HepG2 (cell line): ENCODE measurements around the gene RPE. TPM values are rescaled to one million over a fixed set of nuclear protein-coding genes. Genes with fewer than 3 reads are reported as not detected.

Experiments used
- ATAC-seq: fragments of 200-7000 bp; cut with Tn5 transposase; 3 replicates; pipeline ENCODE4 v1.9.1; 2020; ENCODE audit warnings: mild to moderate bottlenecking, moderate library complexity
- BruUV-seq: library from RNA; stranded (reverse); fragments of 400-500 nt; replicated peaks from 2 replicates; lab custom pipeline; 2021; lab: Mats Ljungman, UMichigan
- CTCF ChIA-PET: fragments of 300-600 bp; formaldehyde crosslinking; extraction: SDS; loops from one replicate; lab custom pipeline; 2021; ENCODE audit warnings: low total read pairs, inconsistent platforms, low intra/inter-chr PET ratio; lab: Yijun Ruan, JAX
- POLR2A ChIA-PET: fragments of 350-600 bp; sonication (Branson Sonifier 250); formaldehyde crosslinking; loops from one replicate; lab custom pipeline; 2020; ENCODE audit warnings: antibody characterized with exemption, inconsistent platforms; lab: Yijun Ruan, JAX
- DNase-seq: peaks from one replicate; pipeline ENCODE4 v3.0.0-alpha.2; 2015; ENCODE audit warnings: low spot score
- FAIRE-seq: peaks from 3 replicates; lab custom pipeline; 2011; peaks lifted over from hg19 to GRCh38; lab: Jason Lieb, UNC
- H2AFZ ChIP-seq: one replicate; pipeline ENCODE4 v1.6.1; 2011; ENCODE audit warnings: low read length, inconsistent platforms
- H3K27ac ChIP-seq: fragments of 300-600 bp; 3 replicates; pipeline ENCODE4 v1.8.0; 2011; ENCODE audit warnings: mixed run types, mild to moderate bottlenecking, mixed read lengths, low read length, inconsistent platforms; ENCODE audit not compliant: insufficient read depth; ENCODE audit errors: extremely low read length
- H3K27me3 ChIP-seq, 2 experiments: fragments of 200-600 bp in 1 of 2; 2 replicates in 1 of 2; 3 replicates in 1 of 2; pipeline versions ENCODE4 v1.6.0 to v1.8.0; 2011; ENCODE audit warnings: low read length in 2 of 2, mild to moderate bottlenecking in 2 of 2, moderate library complexity in 2 of 2, inconsistent platforms in 1 of 2; ENCODE audit not compliant: insufficient read depth in 2 of 2, control insufficient read depth in 1 of 2
- H3K36me3 ChIP-seq, 2 experiments: fragments of 200-600 bp in 1 of 2; replicated peaks in 1 of 2; 2 replicates in 1 of 2; 3 replicates in 1 of 2; pipeline versions ENCODE4 v1.5.1 to v1.8.0; 2011; ENCODE audit warnings: low read length in 2 of 2, inconsistent platforms in 1 of 2; ENCODE audit not compliant: insufficient read depth in 2 of 2, control insufficient read depth in 1 of 2
- H3K4me1 ChIP-seq: 2 replicates; pipeline ENCODE4 v1.5.1; 2012; ENCODE audit warnings: low read length, inconsistent platforms; ENCODE audit not compliant: insufficient read depth
- H3K4me2 ChIP-seq: 2 replicates; pipeline ENCODE4 v1.6.0; 2011; ENCODE audit warnings: low read depth, low read length, inconsistent platforms
- H3K4me3 ChIP-seq, 3 experiments: fragments of 200-600 bp in 1 of 3; sonication (generic), shearing (Covaris generic) in 1 of 3; replicated peaks in 1 of 3; 2 replicates each; pipeline ENCODE4 v1.5.1; 2011 to 2016; ENCODE audit warnings: low read length in 3 of 3, inconsistent platforms in 2 of 3, low read depth in 2 of 3, mild to moderate bottlenecking in 2 of 3, control low read depth in 1 of 3, mixed read lengths in 1 of 3; ENCODE audit not compliant: insufficient read depth in 1 of 3
- H3K79me2 ChIP-seq: one replicate; pipeline ENCODE4 v1.6.1; 2011; ENCODE audit warnings: low read length, inconsistent platforms; ENCODE audit not compliant: insufficient read depth
- H3K9ac ChIP-seq: 2 replicates; pipeline ENCODE4 v1.6.0; 2011; ENCODE audit warnings: mild to moderate bottlenecking, low read depth, low read length, inconsistent platforms; ENCODE audit not compliant: insufficient read depth
- H3K9me3 ChIP-seq: 2 replicates; pipeline ENCODE4 v1.5.1; 2012; ENCODE audit warnings: mild to moderate bottlenecking, low read length
- H4K20me1 ChIP-seq: 2 replicates; pipeline ENCODE4 v1.6.0; 2011; ENCODE audit warnings: inconsistent platforms, mild to moderate bottlenecking, low read length, moderate library complexity; ENCODE audit not compliant: insufficient read depth
- CBX1 ChIP-seq: IDR thresholded peaks from one replicate; pipeline ENCODE4 v1.6.1; 2016; ENCODE audit warnings: antibody characterized with exemption, low read depth
- EHMT2 ChIP-seq: fragments of 200-600 bp; sonication (generic); IDR thresholded peaks from 2 replicates; pipeline ENCODE4 v1.7.0; 2017; ENCODE audit warnings: antibody characterized with exemption, low read depth, low read length, borderline replicate concordance
- FOXJ3 ChIP-seq: sonication (generic); formaldehyde crosslinking; IDR thresholded peaks from 2 replicates; pipeline ENCODE4 v1.4.0; 2020; ENCODE audit warnings: missing genetic modification reagents, mild to moderate bottlenecking, borderline replicate concordance
- GTF2F1 ChIP-seq: fragments of 150-350 bp; IDR thresholded peaks from 2 replicates; pipeline ENCODE4 v1.6.1; 2014; ENCODE audit warnings: low read length
- HCFC1 ChIP-seq: fragments of 150-350 bp; IDR thresholded peaks from 2 replicates; pipeline ENCODE4 v1.6.1; 2014; ENCODE audit warnings: low read depth, low read length
- JARID2 ChIP-seq: sonication (generic); formaldehyde crosslinking; IDR thresholded peaks from 2 replicates; pipeline ENCODE4 v1.8.1; 2023; ENCODE audit warnings: missing genetic modification reagents, inconsistent platforms; ENCODE audit not compliant: insufficient replicate concordance
- MAFG ChIP-seq: sonication (generic); formaldehyde crosslinking; IDR thresholded peaks from 2 replicates; pipeline ENCODE4 v1.5.1; 2020; ENCODE audit warnings: mild to moderate bottlenecking, missing genetic modification reagents
- POLR2A ChIP-seq, 2 experiments: IDR thresholded peaks; 2 replicates each; pipeline ENCODE4 v1.6.1; 2011; ENCODE audit warnings: low read depth in 2 of 2, low read length in 2 of 2, mild to moderate bottlenecking in 1 of 2, moderate library complexity in 1 of 2; ENCODE audit not compliant: insufficient read depth in 1 of 2
- SAP130 ChIP-seq: IDR thresholded peaks from 2 replicates; pipeline ENCODE4 v1.6.1; 2016; ENCODE audit warnings: low read depth
- ZFAT ChIP-seq: sonication (generic); formaldehyde crosslinking; conservative IDR thresholded peaks from 2 replicates; pipeline ENCODE4 v1.8.1; 2023; ENCODE audit warnings: missing genetic modification reagents, inconsistent platforms
- ZFP62 ChIP-seq: sonication (generic); formaldehyde crosslinking; IDR thresholded peaks from 2 replicates; pipeline ENCODE4 v1.4.0; 2020; ENCODE audit warnings: missing genetic modification reagents
- ZNF224 ChIP-seq: sonication (generic); formaldehyde crosslinking; IDR thresholded peaks from 2 replicates; pipeline ENCODE4 v1.5.0; 2020; ENCODE audit warnings: mild to moderate bottlenecking, missing genetic modification reagents
- ZNF230 ChIP-seq: sonication (generic); formaldehyde crosslinking; IDR thresholded peaks from 2 replicates; pipeline ENCODE4 v1.4.0; 2020; ENCODE audit warnings: mild to moderate bottlenecking, missing genetic modification reagents
- ZNF282 ChIP-seq: fragments of 450-650 bp; IDR thresholded peaks from 2 replicates; pipeline ENCODE4 v1.6.1; 2018; ENCODE audit not compliant: partially characterized antibody
- ZNF552 ChIP-seq: sonication (generic); formaldehyde crosslinking; IDR thresholded peaks from 2 replicates; pipeline ENCODE4 v1.9.0; 2022; ENCODE audit warnings: missing genetic modification reagents, mild to moderate bottlenecking, borderline replicate concordance
- ZNF563 ChIP-seq: sonication (generic); formaldehyde crosslinking; IDR thresholded peaks from 2 replicates; pipeline ENCODE4 v1.8.0; 2022; ENCODE audit warnings: mild to moderate bottlenecking, moderate library complexity, missing genetic modification reagents
- WGBS: methylation state at CpG from one replicate; pipeline ENCODE4 v1.1.6; 2017; ENCODE audit warnings: low lambda C conversion rate; 5-methylcytosine and 5-hydroxymethylcytosine counted together
- in situ Hi-C: cut with HindIII; loops from 2 replicates; pipeline ENCODE4 v1.10.0; 2017; ENCODE audit warnings: low pct_unique_long_range_greater_than_20kb; ENCODE audit not compliant: extremely low pct_ligation_motif_present
- intact Hi-C: fragments of 100-400 bp; cut with micrococcal nuclease; formaldehyde crosslinking; loops from one replicate; pipeline ENCODE4 v1.10.0; 2022; ENCODE audit not compliant: unreplicated experiment
- polyA plus RNA-seq, 8 experiments: library from polyadenylated mRNA; depleted of rRNA in 3 of 8; stranded (reverse) in 7 of 8; unstranded in 1 of 8; fragments of >200 nt; fragmentation: Illumina TruSeq in 4 of 8; extraction: Trizol in 4 of 8; gene quantifications; 2 replicates each; pipeline versions ENCODE4 v1.2.1 to v1.2.3, GENCODE V29; 2011 to 2016; ENCODE audit warnings: low read depth in 4 of 8, missing spikeins in 1 of 8, mixed read lengths in 1 of 8; ENCODE audit not compliant: insufficient read depth in 1 of 8
- total RNA-seq, 5 experiments: library from RNA; depleted of rRNA; stranded (reverse); fragments of >200 nt; fragmentation: Illumina TruSeq; extraction: Trizol; gene quantifications; 2 replicates each; pipeline ENCODE4 v1.2.3, GENCODE V29; 2016; ENCODE audit warnings: low read depth in 1 of 5
- TF ChIP-seq, protein P1 (sequence below): sonication (generic); formaldehyde crosslinking; IDR thresholded peaks from 2 replicates; pipeline ENCODE4 v1.4.0; 2020; ENCODE audit warnings: missing genetic modification reagents, low read depth, mild to moderate bottlenecking, borderline replicate concordance
- TF ChIP-seq, protein P2 (sequence below): IDR thresholded peaks from 2 replicates; pipeline ENCODE4 v1.6.1; 2016; ENCODE audit warnings: mild to moderate bottlenecking
- TF ChIP-seq, protein P3 (sequence below): sonication (generic); formaldehyde crosslinking; IDR thresholded peaks from 2 replicates; pipeline ENCODE4 v1.4.0; 2020; ENCODE audit warnings: missing genetic modification reagents

RPE gene
- total and polyA plus RNA-seq, 2 of the 13 experiments (the other 11 are each of a cell fraction or from before 2014, with no cell fraction given): 72.3 to 107 TPM

DNA sequence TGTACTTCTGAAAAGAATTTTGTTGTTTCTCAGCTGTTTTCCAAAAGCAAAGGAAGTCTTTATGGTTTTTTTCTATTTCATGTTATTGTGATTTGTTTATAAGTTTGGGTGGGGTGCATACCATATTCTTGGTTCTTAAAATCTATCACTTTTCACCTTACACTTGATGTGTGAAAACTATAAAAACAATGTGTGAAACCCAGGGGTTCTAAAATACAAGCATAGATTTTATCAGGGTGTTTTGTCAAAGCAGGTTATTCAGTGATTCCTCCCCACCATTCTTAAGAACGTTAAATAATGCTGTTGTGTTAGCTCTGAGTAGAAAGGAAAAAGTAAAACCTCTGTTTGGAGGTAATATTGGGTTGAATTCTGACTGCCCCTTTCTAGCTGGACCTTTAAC lies 17.7 kb downstream of the RPE start:
- Histone ChIP-seq H2AFZ (no peak overlapping the region), H3K9ac (no peak overlapping the region), H3K36me3 (peaks cover 21 to 68% of the 10 kb centered on the region in 2 experiments), H3K27me3 (no peaks in the 10 kb centered on the region)
- ATAC-seq (no peak), FAIRE-seq (no peak)
- CTCF ChIA-PET: no interaction called here
- intact Hi-C loops: no loop called here
- TF ChIP-seq, protein P1, sequence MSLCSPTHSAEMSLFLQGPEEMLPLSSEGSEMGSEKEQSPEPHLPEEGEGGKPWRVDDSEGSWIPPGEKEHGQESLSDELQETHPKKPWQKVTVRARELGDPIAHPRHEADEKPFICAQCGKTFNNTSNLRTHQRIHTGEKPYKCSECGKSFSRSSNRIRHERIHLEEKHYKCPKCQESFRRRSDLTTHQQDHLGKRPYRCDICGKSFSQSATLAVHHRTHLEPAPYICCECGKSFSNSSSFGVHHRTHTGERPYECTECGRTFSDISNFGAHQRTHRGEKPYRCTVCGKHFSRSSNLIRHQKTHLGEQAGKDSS (CRISPR knock-in tag): no peak
- TF ChIP-seq FOXJ3 (CRISPR knock-in tag): no peak
- TF ChIP-seq ZFP62: no peak
- no peak for TF ChIP-seq ZNF552 (CRISPR knock-in tag)
- no peak for TF ChIP-seq ZFAT
- TF ChIP-seq GTF2F1: no peak
- TF ChIP-seq SAP130 (CRISPR knock-in tag): no peak
- TF ChIP-seq, protein P2, sequence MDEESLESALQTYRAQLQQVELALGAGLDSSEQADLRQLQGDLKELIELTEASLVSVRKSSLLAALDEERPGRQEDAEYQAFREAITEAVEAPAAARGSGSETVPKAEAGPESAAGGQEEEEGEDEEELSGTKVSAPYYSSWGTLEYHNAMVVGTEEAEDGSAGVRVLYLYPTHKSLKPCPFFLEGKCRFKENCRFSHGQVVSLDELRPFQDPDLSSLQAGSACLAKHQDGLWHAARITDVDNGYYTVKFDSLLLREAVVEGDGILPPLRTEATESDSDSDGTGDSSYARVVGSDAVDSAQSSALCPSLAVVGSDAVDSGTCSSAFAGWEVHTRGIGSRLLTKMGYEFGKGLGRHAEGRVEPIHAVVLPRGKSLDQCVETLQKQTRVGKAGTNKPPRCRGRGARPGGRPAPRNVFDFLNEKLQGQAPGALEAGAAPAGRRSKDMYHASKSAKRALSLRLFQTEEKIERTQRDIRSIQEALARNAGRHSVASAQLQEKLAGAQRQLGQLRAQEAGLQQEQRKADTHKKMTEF (CRISPR knock-in tag): no peak
- TF ChIP-seq ZNF563 (CRISPR knock-in tag): no peak
- TF ChIP-seq MAFG (CRISPR knock-in tag): no peak
- TF ChIP-seq ZNF230: no peak
- TF ChIP-seq JARID2 (CRISPR knock-in tag): no peak
- TF ChIP-seq HCFC1: no peak
- no peak for TF ChIP-seq ZNF282
- no peak for TF ChIP-seq ZNF224
- no peak for TF ChIP-seq EHMT2
- TF ChIP-seq CBX1: no peak
- TF ChIP-seq, protein P3, sequence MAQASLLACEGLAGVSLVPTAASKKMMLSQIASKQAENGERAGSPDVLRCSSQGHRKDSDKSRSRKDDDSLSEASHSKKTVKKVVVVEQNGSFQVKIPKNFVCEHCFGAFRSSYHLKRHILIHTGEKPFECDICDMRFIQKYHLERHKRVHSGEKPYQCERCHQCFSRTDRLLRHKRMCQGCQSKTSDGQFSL: no peak
- TF ChIP-seq POLR2A (IDR thresholded peaks at IDR 0.05; ENCODE audit: insufficient read depth in 1 of 2, low read depth in 2 of 2, low read length in 2 of 2): no peak
- TF ChIP-seq, all 625 proteins: peak for 0
- Histone ChIP-seq H3K27ac (no peak overlapping the region), H3K4me1 (no peaks in the 10 kb centered on the region), H3K79me2 (peaks cover 2% of the 10 kb centered on the region), H4K20me1 (no peaks in the 10 kb centered on the region), H3K4me3 (no peak overlapping the region), H3K4me2 (no peak overlapping the region), H3K9me3 (no peaks in the 10 kb centered on the region)
- BruUV-seq: no TSS peak
- in situ Hi-C loops: no loop called here
- DNase-seq: no peak
- POLR2A ChIA-PET: no interaction called here
- 91% methylated on average over 1 of the region's 1 CpG for WGBS
